Suprapubic skin (tissue), 4 donors: ENCODE results near the gene NMU. TPM values are rescaled to one million over a fixed set of nuclear protein-coding genes. Genes with fewer than 3 reads are reported as not detected.

ENCODE experiments used
- DNase-seq, 2 donors: peaks; one replicate each; pipeline ENCODE4 v3.0.0-alpha.2; 2019; ENCODE audit warnings: low spot score in 2 of 2
- H3K27ac ChIP-seq: fragments of 200-600 bp; sonication (generic); one replicate; pipeline ENCODE4 v1.5.1; 2019
- H3K27me3 ChIP-seq: fragments of 200-600 bp; sonication (generic); one replicate; pipeline ENCODE4 v1.5.1; 2019
- H3K36me3 ChIP-seq: fragments of 200-600 bp; sonication (generic); one replicate; pipeline ENCODE4 v1.5.1; 2019
- H3K4me1 ChIP-seq: fragments of 200-600 bp; sonication (generic); one replicate; pipeline ENCODE4 v1.5.1; 2019
- H3K4me3 ChIP-seq: fragments of 200-600 bp; sonication (generic); one replicate; pipeline ENCODE4 v1.5.1; 2019; ENCODE audit warnings: mild to moderate bottlenecking
- H3K9me3 ChIP-seq: fragments of 200-600 bp; sonication (generic); one replicate; pipeline ENCODE4 v1.5.1; 2019
- EP300 ChIP-seq: sonication (generic); formaldehyde crosslinking; IDR thresholded peaks from one replicate; pipeline ENCODE4 v1.6.1; 2017; ENCODE audit warnings: antibody characterized with exemption
- POLR2A ChIP-seq, 2 donors: fragments of 450-650 bp; IDR thresholded peaks; one replicate each; pipeline ENCODE4 v1.6.1; 2017; ENCODE audit warnings: antibody characterized with exemption in 2 of 2, mild to moderate bottlenecking in 2 of 2, moderate library complexity in 2 of 2
- POLR2AphosphoS5 ChIP-seq, 3 donors: sonication (generic); formaldehyde crosslinking; IDR thresholded peaks; one replicate each; pipeline ENCODE4 v1.6.1; 2017; ENCODE audit warnings: antibody characterized with exemption in 3 of 3
- WGBS: methylation state at CpG from one replicate; pipeline ENCODE4 v1.1.5; 2018; 5-methylcytosine and 5-hydroxymethylcytosine counted together
- total RNA-seq, 4 donors: library from RNA; depleted of rRNA; stranded (reverse); fragments of >200 nt; gene quantifications; one replicate each; pipeline ENCODE4 v1.1.0, GENCODE V29; 2016
- TF ChIP-seq, protein P1 (sequence below), 2 donors: fragments of 200-600 bp in 1 of 2; fragments of 450-650 bp in 1 of 2; sonication (generic) in 1 of 2; IDR thresholded peaks; one replicate each; pipeline ENCODE4 v1.5.1; 2016 to 2019; ENCODE audit warnings: antibody characterized with exemption in 2 of 2, mild to moderate bottlenecking in 1 of 2, moderate library complexity in 1 of 2

Gene NMU
- total RNA-seq, 4 donors from 2014 or later = 16.3 to 54.7 (median 36.7) TPM

- Histone ChIP-seq H3K4me1 (no peaks in the 10 kb centered on the region), H3K27me3 (no peaks in the 10 kb centered on the region), H3K9me3 (no peaks in the 10 kb centered on the region), H3K4me3 (no peak overlapping the region), H3K36me3 (no peaks in the 10 kb centered on the region), H3K27ac (no peak overlapping the region)
- TF ChIP-seq POLR2A (IDR thresholded peaks at IDR 0.05) (no peak), EP300 (no peak), POLR2AphosphoS5 (IDR thresholded peaks at IDR 0.05) (no peak)
- TF ChIP-seq, protein P1, sequence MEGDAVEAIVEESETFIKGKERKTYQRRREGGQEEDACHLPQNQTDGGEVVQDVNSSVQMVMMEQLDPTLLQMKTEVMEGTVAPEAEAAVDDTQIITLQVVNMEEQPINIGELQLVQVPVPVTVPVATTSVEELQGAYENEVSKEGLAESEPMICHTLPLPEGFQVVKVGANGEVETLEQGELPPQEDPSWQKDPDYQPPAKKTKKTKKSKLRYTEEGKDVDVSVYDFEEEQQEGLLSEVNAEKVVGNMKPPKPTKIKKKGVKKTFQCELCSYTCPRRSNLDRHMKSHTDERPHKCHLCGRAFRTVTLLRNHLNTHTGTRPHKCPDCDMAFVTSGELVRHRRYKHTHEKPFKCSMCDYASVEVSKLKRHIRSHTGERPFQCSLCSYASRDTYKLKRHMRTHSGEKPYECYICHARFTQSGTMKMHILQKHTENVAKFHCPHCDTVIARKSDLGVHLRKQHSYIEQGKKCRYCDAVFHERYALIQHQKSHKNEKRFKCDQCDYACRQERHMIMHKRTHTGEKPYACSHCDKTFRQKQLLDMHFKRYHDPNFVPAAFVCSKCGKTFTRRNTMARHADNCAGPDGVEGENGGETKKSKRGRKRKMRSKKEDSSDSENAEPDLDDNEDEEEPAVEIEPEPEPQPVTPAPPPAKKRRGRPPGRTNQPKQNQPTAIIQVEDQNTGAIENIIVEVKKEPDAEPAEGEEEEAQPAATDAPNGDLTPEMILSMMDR (IDR thresholded peaks at IDR 0.05) = no peak
- no peak for DNase-seq
- WGBS = 81% methylated on average over 6 of the region's 6 CpGs
Measured at GRCh38 chr4:55663145-55663544, 27.0 kb upstream of the NMU start.

DNA sequence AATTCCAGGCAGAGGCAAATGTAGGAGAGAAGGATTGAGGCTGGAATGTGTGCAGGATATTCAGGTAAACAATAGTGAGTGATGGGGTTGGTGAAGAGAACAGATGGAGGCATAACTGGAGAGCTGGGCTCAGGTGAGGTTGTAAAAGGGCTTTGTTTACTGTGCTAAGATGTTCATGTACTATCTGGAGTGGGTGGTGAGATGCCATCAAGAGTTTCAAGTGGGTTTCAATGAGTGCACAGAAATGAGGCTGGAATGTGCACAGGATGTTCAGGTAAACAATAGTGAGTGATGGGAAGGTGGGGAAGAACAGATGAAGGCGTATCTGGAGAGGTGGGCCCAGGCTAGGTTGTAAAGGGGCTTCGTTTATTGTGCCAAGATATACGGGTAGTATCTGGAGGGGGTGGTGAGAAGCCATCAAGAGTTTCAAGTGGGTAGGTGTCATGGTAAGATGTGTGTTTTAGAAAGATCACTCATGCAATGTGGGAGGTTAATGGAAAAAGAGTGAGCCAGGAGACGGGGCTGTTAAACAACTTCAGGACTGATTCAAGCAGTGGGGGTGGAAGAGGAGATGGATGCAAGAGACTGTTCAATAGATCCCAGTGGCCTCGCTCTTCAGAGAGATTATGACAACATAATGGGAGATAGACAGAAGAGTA lies 25.4 kb upstream of the NMU start:
- TF ChIP-seq POLR2AphosphoS5 (IDR thresholded peaks at IDR 0.05) (no peak), EP300 (no peak), POLR2A (IDR thresholded peaks at IDR 0.05) (no peak)
- TF ChIP-seq, protein P1 (IDR thresholded peaks at IDR 0.05) = no peak
- H3K27ac ChIP-seq = no peak overlapping the region
- no peaks in the 10 kb centered on the region for H3K9me3 ChIP-seq
- no peak for DNase-seq
- no peaks in the 10 kb centered on the region for H3K4me1 ChIP-seq
- no peaks in the 10 kb centered on the region for H3K27me3 ChIP-seq
- no peaks in the 10 kb centered on the region for H3K36me3 ChIP-seq
- 74% methylated on average over 5 of the region's 5 CpGs for WGBS
- no peak overlapping the region for H3K4me3 ChIP-seq

GRCh38 chr4:55658657-55659056 lies 22.6 kb upstream of the NMU start:
- Histone ChIP-seq H3K27me3 (no peaks in the 10 kb centered on the region), H3K4me1 (no peaks in the 10 kb centered on the region), H3K4me3 (no peak overlapping the region), H3K36me3 (no peaks in the 10 kb centered on the region), H3K9me3 (no peaks in the 10 kb centered on the region), H3K27ac (no peak overlapping the region)
- 98% methylated on average over 5 of the region's 5 CpGs for WGBS
- TF ChIP-seq POLR2A (IDR thresholded peaks at IDR 0.05) (no peak), POLR2AphosphoS5 (IDR thresholded peaks at IDR 0.05) (no peak), EP300 (no peak)
- TF ChIP-seq, protein P1 (IDR thresholded peaks at IDR 0.05) = no peak
- DNase-seq = no peak

DNA sequence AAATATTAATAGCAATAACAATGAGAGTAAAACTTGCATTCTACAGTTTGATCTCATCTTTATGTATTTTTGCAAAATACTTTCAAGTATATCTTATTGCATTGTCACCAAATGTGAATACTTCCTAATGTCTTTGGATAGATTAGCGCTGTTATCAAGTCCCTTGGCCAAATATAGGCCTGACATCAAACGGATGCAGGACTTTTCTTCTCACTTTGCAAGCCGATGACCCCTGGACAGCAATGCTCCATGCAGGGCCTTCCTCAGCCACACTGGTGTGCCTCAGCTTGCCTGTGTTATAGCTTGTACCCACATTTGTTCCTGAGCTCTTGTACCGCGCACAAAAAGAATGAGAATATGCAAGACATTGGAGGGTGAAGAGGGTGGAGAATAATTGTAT lies 18.0 kb upstream of the NMU start:
- no peak for DNase-seq
- 97% methylated on average over 5 of the region's 5 CpGs for WGBS
- Histone ChIP-seq H3K4me3 (no peak overlapping the region), H3K27ac (no peak overlapping the region), H3K36me3 (no peaks in the 10 kb centered on the region), H3K4me1 (no peaks in the 10 kb centered on the region), H3K9me3 (no peaks in the 10 kb centered on the region), H3K27me3 (no peaks in the 10 kb centered on the region)
- TF ChIP-seq, protein P1 (IDR thresholded peaks at IDR 0.05) = no peak
- no peak for TF ChIP-seq POLR2AphosphoS5 (IDR thresholded peaks at IDR 0.05)
- no peak for TF ChIP-seq EP300
- no peak for TF ChIP-seq POLR2A (IDR thresholded peaks at IDR 0.05)

GRCh38 chr4:55650483-55650882 lies 14.4 kb upstream of the NMU start:
- Histone ChIP-seq H3K4me1 (no peaks in the 10 kb centered on the region), H3K27ac (no peak overlapping the region), H3K4me3 (no peak overlapping the region), H3K27me3 (no peaks in the 10 kb centered on the region), H3K9me3 (no peaks in the 10 kb centered on the region), H3K36me3 (no peaks in the 10 kb centered on the region)
- TF ChIP-seq POLR2AphosphoS5 (IDR thresholded peaks at IDR 0.05) (no peak), POLR2A (IDR thresholded peaks at IDR 0.05) (no peak), EP300 (no peak)
- TF ChIP-seq, protein P1 (IDR thresholded peaks at IDR 0.05) = no peak
- 47% methylated on average over 5 of the region's 5 CpGs for WGBS
- no peak for DNase-seq
